ENCODE results near the gene SLC25A25.

Gene SLC25A25

GRCh38 chr9:128072144-128073021 lies 4.4 kb downstream of the SLC25A25 start:
- DNase-seq (ENCODE audit: low spot score) = no peak

GRCh38 chr9:128073253-128073886 lies 5.3 kb downstream of the SLC25A25 start:
- peak; percentile 70 for DNase-seq (ENCODE audit: low spot score)

GRCh38 chr9:128077847-128078503 lies 9.9 kb downstream of the SLC25A25 start:
- no peak for DNase-seq (ENCODE audit: low spot score)

- no peak for DNase-seq (ENCODE audit: low spot score)
Measured at GRCh38 chr9:128078504-128079434, 10.7 kb downstream of the SLC25A25 start.

- DNase-seq (ENCODE audit: low spot score) = no peak
Measured at GRCh38 chr9:128080206-128080605, 12.2 kb downstream of the SLC25A25 start.

- DNase-seq (ENCODE audit: low spot score) = peak; percentile 52
Measured at GRCh38 chr9:128081056-128081455, 13.0 kb downstream of the SLC25A25 start.

- DNase-seq (ENCODE audit: low spot score) = no peak
Measured at GRCh38 chr9:128082151-128082550, 14.1 kb downstream of the SLC25A25 start.

- DNase-seq (ENCODE audit: low spot score) = no peak
Measured at GRCh38 chr9:128084746-128085145, 16.7 kb downstream of the SLC25A25 start.

- no peak for DNase-seq (ENCODE audit: low spot score)
Measured at GRCh38 chr9:128085943-128086342, 17.9 kb downstream of the SLC25A25 start.

- DNase-seq (ENCODE audit: low spot score) = no peak
Measured at GRCh38 chr9:128087262-128087661, 19.2 kb downstream of the SLC25A25 start.

GRCh38 chr9:128088253-128088945 lies 20.4 kb downstream of the SLC25A25 start:
- no peak for DNase-seq (ENCODE audit: low spot score)

GRCh38 chr9:128089299-128089698 lies 21.3 kb downstream of the SLC25A25 start:
- no peak for DNase-seq (ENCODE audit: low spot score)

GRCh38 chr9:128091144-128091543 lies 23.1 kb downstream of the SLC25A25 start:
- no peak for DNase-seq (ENCODE audit: low spot score)

GRCh38 chr9:128091571-128091970 lies 23.5 kb downstream of the SLC25A25 start:
- DNase-seq (ENCODE audit: low spot score) = no peak

- no peak for DNase-seq (ENCODE audit: low spot score)
Measured at GRCh38 chr9:128092199-128092977, 24.4 kb downstream of the SLC25A25 start.

GRCh38 chr9:128093011-128093410 lies 25.0 kb downstream of the SLC25A25 start:
- no peak for DNase-seq (ENCODE audit: low spot score)

GRCh38 chr9:128094166-128094949 lies 26.3 kb downstream of the SLC25A25 start:
- no peak for DNase-seq (ENCODE audit: low spot score)

- DNase-seq (ENCODE audit: low spot score) = no peak
Measured at GRCh38 chr9:128094950-128095544, 27.0 kb downstream of the SLC25A25 start.

Data from HuH-7 (cell line).